GM10248 (cell line): Measurements from ENCODE around the gene PHF20.

Experiments
- CTCF ChIA-PET: fragments of 300-600 bp; sonication (Branson Sonifier 250); formaldehyde crosslinking; extraction: SDS; loops from one replicate; lab custom pipeline; 2021; ENCODE audit warnings: antibody characterized with exemption; lab: Yijun Ruan, JAX
- POLR2A ChIA-PET: fragments of 350-650 bp; sonication (Branson Sonifier 250); formaldehyde crosslinking; extraction: SDS; loops from one replicate; lab custom pipeline; 2020; ENCODE audit warnings: antibody characterized with exemption; lab: Yijun Ruan, JAX
- DNase-seq: peaks from one replicate; pipeline ENCODE4 v3.0.0; 2012; ENCODE audit errors: extremely low spot score
- TF ChIP-seq, protein P1 (sequence below): IDR thresholded peaks from 2 replicates; pipeline ENCODE4 v1.5.1; 2012; ENCODE audit warnings: mild to moderate bottlenecking, low read depth; ENCODE audit errors: extremely low read depth, missing control alignments, control extremely low read depth

The PHF20 gene

GRCh38 chr20:35823937-35824336, 52.1 kb downstream of the PHF20 start:
- CTCF ChIA-PET = interaction anchor here (0.9 kb wide), 1 partner anchor 12 kb away, joined by 3 read pairs; no protein-coding TSS in a partner anchor
- TF ChIP-seq, protein P1, sequence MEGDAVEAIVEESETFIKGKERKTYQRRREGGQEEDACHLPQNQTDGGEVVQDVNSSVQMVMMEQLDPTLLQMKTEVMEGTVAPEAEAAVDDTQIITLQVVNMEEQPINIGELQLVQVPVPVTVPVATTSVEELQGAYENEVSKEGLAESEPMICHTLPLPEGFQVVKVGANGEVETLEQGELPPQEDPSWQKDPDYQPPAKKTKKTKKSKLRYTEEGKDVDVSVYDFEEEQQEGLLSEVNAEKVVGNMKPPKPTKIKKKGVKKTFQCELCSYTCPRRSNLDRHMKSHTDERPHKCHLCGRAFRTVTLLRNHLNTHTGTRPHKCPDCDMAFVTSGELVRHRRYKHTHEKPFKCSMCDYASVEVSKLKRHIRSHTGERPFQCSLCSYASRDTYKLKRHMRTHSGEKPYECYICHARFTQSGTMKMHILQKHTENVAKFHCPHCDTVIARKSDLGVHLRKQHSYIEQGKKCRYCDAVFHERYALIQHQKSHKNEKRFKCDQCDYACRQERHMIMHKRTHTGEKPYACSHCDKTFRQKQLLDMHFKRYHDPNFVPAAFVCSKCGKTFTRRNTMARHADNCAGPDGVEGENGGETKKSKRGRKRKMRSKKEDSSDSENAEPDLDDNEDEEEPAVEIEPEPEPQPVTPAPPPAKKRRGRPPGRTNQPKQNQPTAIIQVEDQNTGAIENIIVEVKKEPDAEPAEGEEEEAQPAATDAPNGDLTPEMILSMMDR = no peak
- DNase-seq = no peak
- POLR2A ChIA-PET = interaction anchor here (0.6 kb wide), 1 partner anchor 284 kb away, joined by 4 read pairs; no protein-coding TSS in a partner anchor

GRCh38 chr20:35826397-35826998, 54.7 kb downstream of the PHF20 start:
- ChIA-PET POLR2A (no interaction called here), CTCF (interaction anchor here (1.1 to 1.4 kb wide), 2 partner anchors 13 to 23 kb away, joined by 3 to 4 read pairs; no protein-coding TSS in a partner anchor)
- TF ChIP-seq, protein P1 = no peak
- no peak for DNase-seq

GRCh38 chr20:35828434-35828833, 56.6 kb downstream of the PHF20 start:
- TF ChIP-seq, protein P1 = no peak
- no peak for DNase-seq
- ChIA-PET CTCF (no interaction called here), POLR2A (no interaction called here)

- POLR2A ChIA-PET = no interaction called here
- TF ChIP-seq, protein P1 = no peak
- no peak for DNase-seq
- CTCF ChIA-PET = no interaction called here
Observed at GRCh38 chr20:35828916-35829315, 57.1 kb downstream of the PHF20 start.

DNA sequence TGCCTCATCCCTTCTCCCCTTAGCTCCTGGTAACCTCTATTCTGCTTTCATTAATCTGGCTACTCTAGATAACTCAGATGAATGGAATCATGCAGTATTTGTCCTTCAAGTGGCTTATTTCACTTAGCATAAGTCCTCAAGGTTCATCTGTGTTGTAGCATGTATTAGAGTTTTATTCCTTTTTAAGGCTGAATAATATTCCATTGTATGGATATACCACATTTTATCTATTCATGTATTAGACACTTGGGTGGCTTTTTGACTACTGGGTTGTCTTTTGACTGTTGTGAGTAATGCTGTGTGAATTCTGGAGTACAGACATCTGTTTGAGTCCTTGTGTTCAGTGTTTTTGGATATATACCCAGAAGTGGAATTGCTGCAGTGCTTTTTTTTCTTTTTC, 58.4 kb downstream of the PHF20 start:
- ChIA-PET POLR2A (interaction anchor here (0.7 kb wide), 1 partner anchor 119 kb away, joined by 3 read pairs; no protein-coding TSS in a partner anchor), CTCF (interaction anchor here (0.9 to 2.5 kb wide), 3 partner anchors 11 to 56 kb away, joined by 3 to 6 read pairs (median 4); no protein-coding TSS in a partner anchor)
- DNase-seq = no peak
- TF ChIP-seq, protein P1 = no peak

GRCh38 chr20:35831029-35831428, 59.2 kb downstream of the PHF20 start:
- ChIA-PET CTCF (interaction anchor here (0.9 to 2.5 kb wide), 3 partner anchors 10 to 55 kb away, joined by 3 to 6 read pairs (median 4); no protein-coding TSS in a partner anchor), POLR2A (no interaction called here)
- no peak for DNase-seq
- TF ChIP-seq, protein P1 = no peak
